H1 (cell line): ENCODE data around the gene TSPAN9. TPM values are rescaled to one million over a fixed set of nuclear protein-coding genes. Genes with fewer than 3 reads are reported as not detected.
A peak's percentile ranks its signal among the peaks of the same experiment; 100 is the strongest.

Source experiments
- CTCF ChIA-PET: fragments of 300-600 bp; sonication (Branson Sonifier 250); formaldehyde crosslinking; loops from one replicate; lab custom pipeline; 2021; ENCODE audit not compliant: partially characterized antibody; lab: Charles Lee
- POLR2A ChIA-PET: fragments of 300-600 bp; sonication (Branson Sonifier 250); formaldehyde crosslinking; loops from one replicate; lab custom pipeline; 2021; ENCODE audit warnings: inconsistent platforms; ENCODE audit not compliant: partially characterized antibody; lab: Charles Lee
- DNase-seq, 2 experiments: peaks; one replicate each; pipeline versions ENCODE4 v3.0.0 to v3.0.0-alpha.2; 2010 to 2022; ENCODE audit warnings: low spot score in 2 of 2, low read depth in 1 of 2, mixed read lengths in 1 of 2
- FAIRE-seq: peaks from 2 replicates; lab custom pipeline; 2011; peaks lifted over from hg19 to GRCh38; lab: Jason Lieb, UNC
- H2AFZ ChIP-seq: 2 replicates; pipeline ENCODE4 v1.8.1; 2012; ENCODE audit warnings: low read length, inconsistent platforms
- H2AK5ac ChIP-seq: 2 replicates; pipeline ENCODE4 v1.6.1; 2013; ENCODE audit warnings: low read depth, low read length
- H2BK120ac ChIP-seq: replicated peaks from 2 replicates; pipeline ENCODE3; 2013; ENCODE audit warnings: low read depth, low read length, inconsistent platforms
- H2BK12ac ChIP-seq: 2 replicates; pipeline ENCODE4 v1.6.1; 2013; ENCODE audit warnings: low read depth, low read length
- H2BK15ac ChIP-seq: 2 replicates; pipeline ENCODE4 v1.6.1; 2013; ENCODE audit warnings: low read length
- H2BK20ac ChIP-seq: 2 replicates; pipeline ENCODE4 v1.6.1; 2013; ENCODE audit warnings: low read length
- H2BK5ac ChIP-seq: 2 replicates; pipeline ENCODE4 v1.6.1; 2013; ENCODE audit warnings: low read depth, low read length
- H3K14ac ChIP-seq: 2 replicates; pipeline ENCODE4 v1.6.1; 2013; ENCODE audit warnings: inconsistent platforms; ENCODE audit not compliant: insufficient read length
- H3K18ac ChIP-seq: 2 replicates; pipeline ENCODE4 v1.6.1; 2013; ENCODE audit warnings: low read length; ENCODE audit errors: extremely low read depth
- H3K23ac ChIP-seq: 2 replicates; pipeline ENCODE4 v1.6.1; 2013; ENCODE audit warnings: inconsistent platforms; ENCODE audit not compliant: insufficient read length
- H3K23me2 ChIP-seq: 2 replicates; pipeline ENCODE4 v1.6.1; 2013; ENCODE audit warnings: low read depth, low read length
- H3K27ac ChIP-seq: 2 replicates; pipeline ENCODE4 v1.6.1; 2011; ENCODE audit warnings: low read depth, low read length, inconsistent platforms
- H3K27me3 ChIP-seq, 4 experiments: replicated peaks in 1 of 4; 1 replicate in 1 of 4; 2 replicates in 3 of 4; pipeline versions ENCODE4 v1.6.1 to v1.8.1; 2011 to 2013; ENCODE audit warnings: low read length in 3 of 4, mild to moderate bottlenecking in 3 of 4, inconsistent platforms in 2 of 4, mixed read lengths in 2 of 4, moderate library complexity in 1 of 4; ENCODE audit not compliant: control insufficient read depth in 3 of 4, insufficient read depth in 3 of 4; ENCODE audit errors: extremely low read depth in 1 of 4
- H3K36me3 ChIP-seq, 4 experiments: 2 replicates each; pipeline versions ENCODE4 v1.6.1 to v1.8.1; 2011 to 2013; ENCODE audit warnings: mild to moderate bottlenecking in 4 of 4, low read length in 3 of 4, moderate library complexity in 2 of 4, control low read depth in 1 of 4, inconsistent platforms in 1 of 4; ENCODE audit not compliant: insufficient read depth in 4 of 4, control insufficient read depth in 2 of 4
- H3K4ac ChIP-seq: replicated peaks from 2 replicates; pipeline ENCODE3; 2013; ENCODE audit warnings: low read length, low read depth, mixed read lengths, inconsistent platforms; ENCODE audit not compliant: insufficient read length
- H3K4me1 ChIP-seq, 4 experiments: replicated peaks in 1 of 4; 1 replicate in 1 of 4; 2 replicates in 3 of 4; pipeline versions ENCODE4 v1.6.1 to v1.8.1; 2011 to 2013; ENCODE audit warnings: low read length in 3 of 4, inconsistent platforms in 2 of 4, mixed read lengths in 1 of 4; ENCODE audit not compliant: insufficient read depth in 4 of 4, control insufficient read depth in 3 of 4
- H3K4me2 ChIP-seq, 2 experiments: 2 replicates each; pipeline versions ENCODE4 v1.6.1 to v1.8.1; 2011 to 2013; ENCODE audit warnings: low read depth in 2 of 2, low read length in 2 of 2, control low read depth in 1 of 2, inconsistent platforms in 1 of 2, mild to moderate bottlenecking in 1 of 2; ENCODE audit not compliant: insufficient read depth in 1 of 2
- H3K4me3 ChIP-seq, 4 experiments: fragments of 200-600, 300-600 bp in 1 of 4; sonication (generic), shearing (Covaris generic), sonication (Bioruptor Twin) in 1 of 4; 2 replicates each; pipeline versions ENCODE4 v1.5.1 to v1.8.1; 2011 to 2016; ENCODE audit warnings: low read length in 4 of 4, low read depth in 3 of 4, control low read depth in 2 of 4, inconsistent platforms in 2 of 4, mild to moderate bottlenecking in 2 of 4, mixed read lengths in 1 of 4, moderate library complexity in 1 of 4; ENCODE audit not compliant: insufficient read depth in 2 of 4; ENCODE audit errors: extremely low read depth in 1 of 4
- H3K56ac ChIP-seq: replicated peaks from 2 replicates; pipeline ENCODE3; 2013; ENCODE audit warnings: low read depth, mild to moderate bottlenecking, mixed read lengths, low read length, inconsistent platforms; ENCODE audit not compliant: insufficient read length
- H3K79me1 ChIP-seq: 2 replicates; pipeline ENCODE4 v1.6.1; 2013; ENCODE audit warnings: low read depth, low read length, control low read depth
- H3K79me2 ChIP-seq, 2 experiments: 2 replicates each; pipeline versions ENCODE4 v1.6.1 to v1.8.1; 2012 to 2013; ENCODE audit warnings: low read length in 2 of 2, mild to moderate bottlenecking in 2 of 2, inconsistent platforms in 1 of 2; ENCODE audit not compliant: insufficient read depth in 2 of 2, control insufficient read depth in 1 of 2
- H3K9ac ChIP-seq, 4 experiments: replicated peaks in 1 of 4; 1 replicate in 1 of 4; 2 replicates in 3 of 4; pipeline versions ENCODE4 v1.6.1 to v1.8.1; 2011 to 2013; ENCODE audit warnings: low read depth in 3 of 4, low read length in 3 of 4, control low read depth in 2 of 4, mild to moderate bottlenecking in 2 of 4, moderate library complexity in 2 of 4, inconsistent platforms in 1 of 4; ENCODE audit errors: extremely low read depth in 1 of 4
- H3K9me3 ChIP-seq, 2 experiments: 2 replicates each; pipeline versions ENCODE4 v1.6.1 to v1.8.1; 2012 to 2013; ENCODE audit warnings: mild to moderate bottlenecking in 2 of 2, moderate library complexity in 2 of 2, control low read depth in 1 of 2, inconsistent platforms in 1 of 2, low read depth in 1 of 2, low read length in 1 of 2, mixed read lengths in 1 of 2; ENCODE audit not compliant: insufficient read depth in 2 of 2
- H4K20me1 ChIP-seq, 2 experiments: replicated peaks in 1 of 2; 2 replicates each; pipeline versions ENCODE3 to v1.8.1; 2011 to 2013; ENCODE audit warnings: inconsistent platforms in 2 of 2, low read length in 2 of 2, mild to moderate bottlenecking in 1 of 2; ENCODE audit not compliant: insufficient read depth in 2 of 2, control insufficient read depth in 1 of 2
- H4K5ac ChIP-seq: 2 replicates; pipeline ENCODE4 v1.6.1; 2013; ENCODE audit warnings: low read length, low read depth, mixed read lengths, inconsistent platforms; ENCODE audit not compliant: insufficient read length
- H4K8ac ChIP-seq: 2 replicates; pipeline ENCODE4 v1.8.0; 2013; ENCODE audit warnings: mild to moderate bottlenecking, moderate library complexity, low read length, inconsistent platforms; ENCODE audit not compliant: insufficient read depth; ENCODE audit errors: extremely low read depth
- H4K91ac ChIP-seq: replicated peaks from 2 replicates; pipeline ENCODE3; 2013; ENCODE audit warnings: low read length, mixed read lengths, inconsistent platforms; ENCODE audit not compliant: insufficient read length
- BACH1 ChIP-seq: IDR thresholded peaks from 2 replicates; pipeline ENCODE4 v1.6.1; 2012; ENCODE audit warnings: low read length, improper control_type of control experiment
- CTBP2 ChIP-seq: IDR thresholded peaks from 2 replicates; pipeline ENCODE4 v1.7.0; 2011; ENCODE audit warnings: borderline replicate concordance, mild to moderate bottlenecking, moderate library complexity, mixed read lengths, low read length; ENCODE audit not compliant: insufficient read depth, insufficient read length
- EZH2 ChIP-seq: fragments of 200-600 bp; sonication (generic); IDR thresholded peaks from 2 replicates; pipeline ENCODE4 v1.7.1; 2012; ENCODE audit warnings: low read depth, mild to moderate bottlenecking, moderate library complexity, low read length, inconsistent platforms; ENCODE audit not compliant: severe bottlenecking
- HDAC6 ChIP-seq: IDR thresholded peaks from one replicate; pipeline ENCODE4 v1.7.1; 2012; ENCODE audit warnings: low read depth, mild to moderate bottlenecking, inconsistent platforms, low read length, moderate library complexity
- JUND ChIP-seq: IDR thresholded peaks from 2 replicates; pipeline ENCODE4 v1.6.1; 2011; ENCODE audit warnings: mild to moderate bottlenecking, improper control_type of control experiment, low read length
- KDM4A ChIP-seq: IDR thresholded peaks from one replicate; pipeline ENCODE4 v1.7.1; 2012; ENCODE audit warnings: low read depth, mild to moderate bottlenecking, moderate library complexity, low read length, inconsistent platforms; ENCODE audit not compliant: severe bottlenecking
- NANOG ChIP-seq: IDR thresholded peaks from 2 replicates; pipeline ENCODE4 v1.6.1; 2011; ENCODE audit warnings: low read length, low read depth, mild to moderate bottlenecking, inconsistent platforms; ENCODE audit not compliant: insufficient read depth, poor library complexity, severe bottlenecking
- RNF2 ChIP-seq: fragments of 200-900, 300-1000 bp; sonication (generic); IDR thresholded peaks from 2 replicates; pipeline ENCODE4 v1.7.1; 2016; ENCODE audit warnings: borderline replicate concordance, low read depth, mild to moderate bottlenecking, antibody characterized with exemption, low read length; ENCODE audit not compliant: poor library complexity, severe bottlenecking; ENCODE audit errors: missing control alignments
- RXRA ChIP-seq: IDR thresholded peaks from 2 replicates; pipeline ENCODE4 v1.6.1; 2011; ENCODE audit warnings: low read depth, mild to moderate bottlenecking, low read length, moderate library complexity; ENCODE audit not compliant: insufficient read depth
- SAP30 ChIP-seq: fragments of 300-600 bp; sonication (generic); IDR thresholded peaks from 2 replicates; pipeline ENCODE4 v1.7.1; 2012; ENCODE audit warnings: low read length, moderate library complexity, mild to moderate bottlenecking, inconsistent platforms; ENCODE audit not compliant: insufficient read depth, insufficient replicate concordance
- SIRT6 ChIP-seq: IDR thresholded peaks from one replicate; pipeline ENCODE4 v1.7.1; 2012; ENCODE audit warnings: low read length, inconsistent platforms
- YY1 ChIP-seq: IDR thresholded peaks from 2 replicates; pipeline ENCODE4 v1.6.1; 2011; ENCODE audit warnings: low read depth, mild to moderate bottlenecking, low read length
- WGBS, 2 experiments: shearing (Covaris generic) in 1 of 2; methylation state at CpG; one replicate each; pipeline versions ENCODE4 v1.1.6 to v1.1.7; 2013 to 2015; ENCODE audit warnings: low lambda C conversion rate in 2 of 2, mixed read lengths in 2 of 2, inconsistent platforms in 1 of 2, low coverage in 1 of 2, missing lambda C conversion rate in 1 of 2; ENCODE audit not compliant: insufficient replicate concordance in 2 of 2, insufficient coverage in 1 of 2, insufficient read length in 1 of 2; ENCODE audit errors: extremely low coverage in 1 of 2, missing lambda C conversion rate in 1 of 2; 5-methylcytosine and 5-hydroxymethylcytosine counted together
- polyA plus RNA-seq, 7 experiments: library from polyadenylated mRNA; depleted of rRNA in 3 of 7; stranded (reverse) in 5 of 7; unstranded in 2 of 7; fragments of >200 nt in 5 of 7; fragments of 200-250 nt in 2 of 7; gene quantifications; 1 replicate in 5 of 7; 2 replicates in 1 of 7; 4 replicates in 1 of 7; pipeline versions ENCODE4 v1.2.1 to v1.2.3, GENCODE V29; 2011 to 2013; ENCODE audit warnings: missing spikeins in 2 of 7, mixed read lengths in 2 of 7
- total RNA-seq: library from RNA; stranded (reverse); fragmentation: NEBNext Ultra II Directional; extraction: Animal tissue kit (Norgen Biotek cat#: 25700); gene quantifications from 2 replicates; pipeline ENCODE4 v1.2.1, GENCODE V29; 2021

TSPAN9 gene
- total and polyA plus RNA-seq, 2 of the 8 experiments (the other 6 are each of a cell fraction or from before 2014, with no cell fraction given): 11.5 to 29.1 TPM

- peak; percentile 36 for FAIRE-seq
- no peak overlapping the region for H2BK12ac ChIP-seq
- no peak overlapping the region for H2BK15ac ChIP-seq
- TF ChIP-seq EZH2: no peak
- no peak for TF ChIP-seq RNF2
- TF ChIP-seq KDM4A: no peak
- no peak for TF ChIP-seq CTBP2
- TF ChIP-seq JUND: no peak
- TF ChIP-seq HDAC6: no peak
- no peak for TF ChIP-seq SAP30
- no peak for TF ChIP-seq YY1
- no peak for TF ChIP-seq BACH1
- no peak for TF ChIP-seq RXRA
- TF ChIP-seq NANOG: no peak
- no peak for TF ChIP-seq SIRT6
These were observed 22.0 kb upstream of the TSPAN9 start for GRCh38 chr12:3055026-3055703.

More at GRCh38 chr12:3055026-3055703, 22.0 kb upstream of the TSPAN9 start:
- Histone ChIP-seq H3K56ac (no peak overlapping the region), H3K4me1 (peaks cover 0 to 6% (median 0%) of the 10 kb centered on the region in 4 experiments; a peak in 3 of 7 replicates), H3K18ac (no peak overlapping the region), H3K79me2 (no peaks in the 10 kb centered on the region), H3K9me3 (no peaks in the 10 kb centered on the region), H4K91ac (no peak overlapping the region), H3K79me1 (no peaks in the 10 kb centered on the region), H2AK5ac (no peak overlapping the region), H4K20me1 (no peaks in the 10 kb centered on the region), H3K23ac (no peak overlapping the region), H3K27me3 (no peaks in the 10 kb centered on the region), H3K36me3 (no peaks in the 10 kb centered on the region), H2BK5ac (no peak overlapping the region; the same call in 1 of the 2 replicates), H3K4me2 (no peak overlapping the region), H2AFZ (no peak overlapping the region), H2BK20ac (no peak overlapping the region), H3K23me2 (no peaks in the 10 kb centered on the region), H3K9ac (no peak overlapping the region), H3K14ac (no peak overlapping the region), H3K27ac (no peak overlapping the region), H3K4me3 (no peak overlapping the region), H4K5ac (no peak overlapping the region), H3K4ac (no peak overlapping the region), H2BK120ac (no peak overlapping the region), H4K8ac (no peak overlapping the region)
- CTCF ChIA-PET: interaction anchor here (0.7 to 2.0 kb wide), 3 partner anchors 13 to 203 kb away, joined by 3 to 7 read pairs (median 7); no protein-coding TSS in a partner anchor
- POLR2A ChIA-PET: interaction anchor here (0.6 to 1.6 kb wide), 3 partner anchors 130 to 199 kb away, joined by 3 read pairs; no protein-coding TSS in a partner anchor
- DNase-seq: no peak
- 80% methylated on average over 12 of the region's 12 CpGs; no CpG with 5 or more reads in 1 of the 2 experiments for WGBS, 2 experiments
